H1 (cell line): ENCODE results near the gene RARB. TPM values are rescaled to one million over a fixed set of nuclear protein-coding genes. Genes with fewer than 3 reads are reported as not detected.

ENCODE experiments used
- BACH1 ChIP-seq: IDR thresholded peaks from 2 replicates; pipeline ENCODE4 v1.6.1; 2012; ENCODE audit warnings: low read length, improper control_type of control experiment
- CEBPB ChIP-seq: IDR thresholded peaks from 2 replicates; pipeline ENCODE4 v1.6.1; 2012; ENCODE audit warnings: low read depth, low read length
- EGR1 ChIP-seq: IDR thresholded peaks from 2 replicates; pipeline ENCODE4 v1.6.1; 2011; ENCODE audit warnings: low read depth, low read length, borderline replicate concordance
- PHF8 ChIP-seq: fragments of 200-600 bp; sonication (generic); conservative IDR thresholded peaks from 2 replicates; pipeline ENCODE4 v1.7.1; 2012; ENCODE audit warnings: low read depth, mild to moderate bottlenecking, inconsistent platforms, low read length, moderate library complexity
- POLR2A ChIP-seq, 2 experiments: IDR thresholded peaks; 1 replicate in 1 of 2; 2 replicates in 1 of 2; pipeline ENCODE4 v1.6.1; 2011; ENCODE audit warnings: low read depth in 2 of 2, low read length in 2 of 2, mild to moderate bottlenecking in 2 of 2; ENCODE audit errors: control extremely low read depth in 1 of 2
- polyA plus RNA-seq, 7 experiments: library from polyadenylated mRNA; depleted of rRNA in 3 of 7; stranded (reverse) in 5 of 7; unstranded in 2 of 7; fragments of >200 nt in 5 of 7; fragments of 200-250 nt in 2 of 7; gene quantifications; 1 replicate in 5 of 7; 2 replicates in 1 of 7; 4 replicates in 1 of 7; pipeline versions ENCODE4 v1.2.1 to v1.2.3, GENCODE V29; 2011 to 2013; ENCODE audit warnings: missing spikeins in 2 of 7, mixed read lengths in 2 of 7
- total RNA-seq: library from RNA; stranded (reverse); fragmentation: NEBNext Ultra II Directional; extraction: Animal tissue kit (Norgen Biotek cat#: 25700); gene quantifications from 2 replicates; pipeline ENCODE4 v1.2.1, GENCODE V29; 2021

The RARB gene
- total and polyA plus RNA-seq, 2 of the 8 experiments (the other 6 are each of a cell fraction or from before 2014, with no cell fraction given), result 0.15 to 0.22 TPM

DNA sequence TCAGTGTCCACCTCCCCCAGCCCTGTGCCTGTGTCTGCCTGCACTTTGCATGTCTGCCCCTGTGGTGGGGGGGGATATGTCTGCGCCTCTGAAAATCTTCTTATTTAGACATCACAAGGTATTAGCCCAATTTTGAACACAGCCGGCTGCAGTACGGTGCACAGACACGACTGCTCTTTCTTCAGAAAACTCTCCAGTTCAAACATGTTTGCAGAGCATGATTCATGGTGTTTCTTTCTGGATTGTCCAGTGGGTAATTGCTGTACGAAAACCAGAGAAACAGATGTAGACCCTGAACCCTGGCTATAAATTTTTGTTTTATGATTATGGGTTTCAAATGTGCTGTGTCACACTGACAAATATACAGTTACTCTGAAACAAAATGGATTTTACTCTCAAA is 3.4 kb upstream of the RARB start (continued):
- no peak for TF ChIP-seq CEBPB
- no peak for TF ChIP-seq POLR2A (IDR thresholded peaks at IDR 0.05; ENCODE audit: control extremely low read depth in 1 of 2, low read depth in 2 of 2, low read length in 2 of 2)
- no peak for TF ChIP-seq BACH1
- no peak for TF ChIP-seq EGR1
- no peak for TF ChIP-seq PHF8
